Smooth muscle cell of the brain vasculature (primary cell): ENCODE data around the gene NEK1.
"Not testable (repeated sequence)": the region's sequence is repeated elsewhere in the genome, so short reads cannot be mapped to it uniquely, and the experiment has no call there.

ENCODE experiments used
- DNase-seq: peaks from one replicate; pipeline ENCODE4 v3.0.0-alpha.2; 2012; ENCODE audit warnings: low read depth, low spot score

NEK1 gene

GRCh38 chr4:169494234-169494633 is 118.1 kb downstream of the NEK1 start:
- not testable (repeated sequence) for DNase-seq

GRCh38 chr4:169493164-169493524 is 119.2 kb downstream of the NEK1 start:
- DNase-seq, result no peak

GRCh38 chr4:169492436-169493163 is 119.8 kb downstream of the NEK1 start:
- DNase-seq, result peak; percentile 20

- no peak for DNase-seq
Observed at GRCh38 chr4:169491211-169491610, 121.2 kb downstream of the NEK1 start.

GRCh38 chr4:169489306-169489705 is 123.1 kb downstream of the NEK1 start:
- no peak for DNase-seq

GRCh38 chr4:169485791-169486742 is 126.3 kb downstream of the NEK1 start:
- DNase-seq, result peak; percentile 41

- DNase-seq, result no peak
Observed at GRCh38 chr4:169485086-169485485, 127.3 kb downstream of the NEK1 start.

- DNase-seq, result no peak
Observed at GRCh38 chr4:169484485-169484884, 127.9 kb downstream of the NEK1 start.

- DNase-seq, result no peak
Observed at GRCh38 chr4:169464080-169464479, 148.3 kb downstream of the NEK1 start.

- DNase-seq, result no peak
Observed at GRCh38 chr4:169460081-169460480, 152.3 kb downstream of the NEK1 start.

- DNase-seq, result no peak
Observed at GRCh38 chr4:169458575-169458974, 153.8 kb downstream of the NEK1 start.

- DNase-seq, result not testable (repeated sequence)
Observed at GRCh38 chr4:169452644-169453043, 159.7 kb downstream of the NEK1 start.

GRCh38 chr4:169448935-169449334 is 163.4 kb downstream of the NEK1 start:
- DNase-seq, result not testable (repeated sequence)

GRCh38 chr4:169446824-169447223 is 165.6 kb downstream of the NEK1 start:
- DNase-seq, result no peak

- DNase-seq, result no peak
Observed at GRCh38 chr4:169443748-169444147, 168.6 kb downstream of the NEK1 start.

- DNase-seq, result peak; percentile 68
Observed at GRCh38 chr4:169440446-169440845, 171.9 kb downstream of the NEK1 start.

GRCh38 chr4:169439244-169439643 is 173.1 kb downstream of the NEK1 start:
- peak; percentile 41 for DNase-seq

- DNase-seq, result no peak
Observed at GRCh38 chr4:169438057-169438480, 174.3 kb downstream of the NEK1 start.

- DNase-seq, result no peak
Observed at GRCh38 chr4:169437299-169438047, 174.9 kb downstream of the NEK1 start.

GRCh38 chr4:169436734-169437133 is 175.6 kb downstream of the NEK1 start:
- DNase-seq, result no peak

GRCh38 chr4:169428376-169428775 is 184.0 kb downstream of the NEK1 start:
- DNase-seq, result no peak

GRCh38 chr4:169427727-169428126 is 184.7 kb downstream of the NEK1 start:
- DNase-seq, result not testable (repeated sequence)
